Umbilical cord (tissue), 2 donors: ENCODE measurements around the gene PRND. TPM values are rescaled to one million over a fixed set of nuclear protein-coding genes. Genes with fewer than 3 reads are reported as not detected.
"Not testable (repeated sequence)": the region's sequence is repeated elsewhere in the genome, so short reads cannot be mapped to it uniquely, and the experiment has no call there.

Source experiments
- DNase-seq: peaks from one replicate; pipeline ENCODE4 v3.0.0-alpha.2; 2015; ENCODE audit warnings: low spot score
- total RNA-seq: library from RNA; depleted of rRNA; stranded (reverse); fragments of >200 nt; gene quantifications from one replicate; pipeline ENCODE4 v1.2.3, GENCODE V29; 2014; ENCODE audit warnings: low replicate concordance; ENCODE audit not compliant: insufficient read depth

The PRND gene
- total RNA-seq, 1 donor from 2014 or later, result 4.3 TPM

- no peak for DNase-seq
Observed at GRCh38 chr20:4737857-4738627, 16.3 kb downstream of the PRND start.

GRCh38 chr20:4740774-4741431 is 19.2 kb downstream of the PRND start:
- DNase-seq, result no peak

DNA sequence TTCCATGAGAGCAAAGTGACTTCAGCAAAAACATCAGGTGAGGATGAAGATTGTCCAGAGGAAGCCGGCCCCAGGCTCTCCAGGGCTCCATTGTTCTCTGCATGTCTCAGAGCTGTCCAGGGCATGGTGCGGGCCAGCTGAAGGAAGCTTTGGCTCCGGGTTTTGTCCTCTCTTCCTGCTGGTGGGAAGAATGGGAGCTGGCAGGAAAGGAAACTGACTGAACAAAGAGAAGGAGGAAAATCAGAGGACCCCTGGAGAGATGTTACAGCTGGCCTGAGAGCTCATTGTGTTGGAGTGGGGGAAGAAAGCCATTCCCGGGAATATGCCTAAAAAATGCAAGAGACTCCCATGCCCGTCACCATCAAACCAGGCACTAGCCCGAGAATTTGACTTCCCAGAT is 27.1 kb downstream of the PRND start:
- no peak for DNase-seq

- DNase-seq, result no peak
Observed at GRCh38 chr20:4749326-4749725, 27.6 kb downstream of the PRND start.

- no peak for DNase-seq
Observed at GRCh38 chr20:4750381-4750780, 28.7 kb downstream of the PRND start.

DNA sequence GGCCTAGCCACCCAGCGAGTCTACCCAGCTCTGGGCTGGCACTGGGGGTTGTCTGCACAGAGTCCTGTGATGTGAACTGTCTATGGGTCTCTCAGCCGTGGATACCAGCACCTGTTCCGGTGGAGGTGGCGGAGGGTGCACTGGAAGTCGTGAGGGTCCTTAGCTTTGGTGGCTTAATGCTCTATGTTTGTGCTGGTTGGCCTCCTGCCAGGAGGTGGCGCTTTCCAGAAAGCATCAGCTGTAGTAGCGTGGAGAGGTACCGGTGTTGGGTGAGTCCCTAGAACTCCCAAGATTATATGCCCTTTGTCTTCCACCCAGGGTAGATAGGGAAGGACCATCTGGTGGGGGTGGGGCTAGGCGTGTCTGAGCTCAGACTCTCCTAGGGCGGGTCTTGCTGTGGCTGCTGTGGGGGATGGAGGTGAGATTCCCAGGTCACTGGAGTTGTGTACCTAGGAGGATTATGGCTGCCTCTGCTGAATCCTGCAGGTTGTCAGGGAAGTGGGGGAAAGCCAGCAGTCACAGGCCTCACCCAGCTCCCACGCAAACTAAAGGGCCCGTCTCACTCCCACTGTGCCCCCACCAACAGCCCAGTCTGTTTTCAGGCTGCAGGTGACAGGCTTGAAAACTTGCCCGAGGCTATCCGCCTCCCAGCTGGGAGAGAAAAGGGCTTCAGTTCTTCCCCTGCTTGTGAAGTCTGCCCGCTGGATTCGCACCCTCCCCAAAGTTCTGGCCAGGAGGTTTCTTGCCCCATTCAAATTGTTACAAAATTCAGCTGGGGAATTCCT is 37.6 kb downstream of the PRND start:
- DNase-seq, result not testable (repeated sequence)

- no peak for DNase-seq
Observed at GRCh38 chr20:4763261-4763660, 41.6 kb downstream of the PRND start.

GRCh38 chr20:4763723-4764510 is 42.2 kb downstream of the PRND start:
- DNase-seq, result peak; percentile 9

GRCh38 chr20:4764805-4765204 is 43.1 kb downstream of the PRND start:
- no peak for DNase-seq

GRCh38 chr20:4765681-4766080 is 44.0 kb downstream of the PRND start:
- DNase-seq, result no peak

GRCh38 chr20:4766631-4767030 is 44.9 kb downstream of the PRND start:
- DNase-seq, result peak; percentile 29

DNA sequence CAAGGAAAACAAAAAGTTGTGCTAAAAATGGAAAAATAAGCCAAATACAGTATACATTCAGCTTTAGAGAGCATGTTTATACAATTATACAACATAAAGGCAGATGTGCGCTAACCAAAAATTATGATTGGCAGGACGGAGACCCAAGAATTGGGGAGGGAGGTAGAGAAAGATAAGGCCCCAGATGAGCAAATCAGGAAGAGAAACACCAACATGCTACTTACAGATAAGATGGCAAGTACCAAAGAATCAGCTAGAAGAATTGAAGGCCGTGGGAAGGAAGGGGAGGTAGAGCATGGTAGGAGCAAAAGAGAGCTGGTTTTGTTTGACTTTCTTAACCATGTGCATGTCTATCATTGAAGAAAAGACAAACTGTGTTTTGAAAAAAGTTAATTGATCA is 45.4 kb downstream of the PRND start:
- no peak for DNase-seq

DNA sequence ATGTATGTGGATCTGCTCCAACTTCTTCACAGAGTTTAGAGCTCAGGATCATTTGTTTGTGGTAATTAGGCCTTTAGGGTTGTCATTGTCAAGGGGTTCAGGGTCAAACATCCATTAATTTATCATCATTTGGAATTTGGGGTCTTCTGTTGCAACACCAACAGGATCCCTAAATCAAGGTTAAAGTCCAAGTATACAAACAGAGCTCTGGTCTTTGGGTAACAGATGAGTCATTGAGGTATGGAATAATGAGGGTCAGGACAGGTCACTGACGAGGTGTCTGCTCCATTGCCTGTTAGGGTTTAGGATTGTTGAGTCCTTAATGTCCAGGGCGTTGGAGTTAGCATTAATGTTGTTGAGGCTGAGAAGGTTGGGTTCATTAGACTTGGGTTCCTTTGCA is 47.6 kb downstream of the PRND start:
- DNase-seq, result no peak

GRCh38 chr20:4770026-4770425 is 48.3 kb downstream of the PRND start:
- no peak for DNase-seq

DNA sequence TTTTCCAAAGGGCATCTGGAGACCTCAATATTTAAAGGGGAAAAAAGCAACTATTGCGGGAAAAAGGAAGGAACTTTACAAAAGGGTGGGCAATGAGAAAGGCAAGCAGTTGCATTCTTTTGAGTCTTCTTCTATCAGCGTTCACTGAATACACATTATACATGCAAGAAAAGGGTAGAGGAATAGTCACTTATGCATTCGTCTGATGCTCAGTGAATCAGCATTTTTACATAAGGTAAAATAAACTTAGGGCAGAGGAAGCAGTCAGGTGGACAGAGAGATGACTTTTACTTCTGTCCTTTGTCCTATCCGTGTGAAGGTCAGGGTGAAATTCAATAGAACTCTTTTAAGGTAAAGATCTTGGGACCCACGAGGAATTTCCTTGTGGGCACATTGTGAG is 49.3 kb downstream of the PRND start:
- DNase-seq, result no peak

- no peak for DNase-seq
Observed at GRCh38 chr20:4772132-4772531, 50.4 kb downstream of the PRND start.

- DNase-seq, result not testable (repeated sequence)
Observed at GRCh38 chr20:4773014-4773413, 51.3 kb downstream of the PRND start.

DNA sequence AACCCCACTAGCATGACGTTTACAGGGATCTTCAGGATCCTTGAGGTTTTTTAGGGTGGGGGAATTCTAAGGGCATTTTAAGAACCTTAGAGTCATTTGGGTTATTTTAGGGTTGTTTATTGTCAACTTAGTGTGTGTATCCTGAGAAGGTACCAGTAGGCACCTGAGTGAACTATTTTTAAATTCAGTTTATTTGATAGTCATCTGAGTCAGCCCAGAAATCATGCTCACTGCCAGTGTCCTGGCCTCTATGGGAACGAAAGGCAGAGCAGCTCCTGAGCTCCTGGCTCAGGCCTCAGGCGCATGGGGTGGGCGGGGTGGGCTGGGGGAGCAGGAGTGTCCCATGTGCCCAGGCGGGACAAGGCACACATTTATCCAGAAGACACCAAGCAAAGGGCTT is 52.0 kb downstream of the PRND start:
- no peak for DNase-seq

DNA sequence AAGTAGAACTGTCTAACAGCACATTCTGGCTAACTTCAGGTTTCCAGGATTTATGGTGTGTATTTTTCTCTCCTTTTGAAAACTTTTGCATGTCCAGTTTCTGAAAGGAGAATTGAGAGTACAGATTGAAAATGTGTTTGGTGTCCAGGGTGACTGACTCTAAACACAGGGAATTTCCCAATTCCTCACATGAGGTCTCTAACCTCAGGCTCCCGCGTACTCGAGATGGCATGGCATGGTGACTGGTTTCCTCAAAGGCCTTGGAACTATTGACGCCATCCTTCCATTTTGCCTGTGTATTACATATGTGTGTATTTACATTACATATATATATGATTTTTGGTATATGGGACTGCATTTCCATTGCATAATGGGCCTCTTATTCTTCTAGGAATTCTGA is 52.5 kb downstream of the PRND start:
- DNase-seq, result no peak

DNA sequence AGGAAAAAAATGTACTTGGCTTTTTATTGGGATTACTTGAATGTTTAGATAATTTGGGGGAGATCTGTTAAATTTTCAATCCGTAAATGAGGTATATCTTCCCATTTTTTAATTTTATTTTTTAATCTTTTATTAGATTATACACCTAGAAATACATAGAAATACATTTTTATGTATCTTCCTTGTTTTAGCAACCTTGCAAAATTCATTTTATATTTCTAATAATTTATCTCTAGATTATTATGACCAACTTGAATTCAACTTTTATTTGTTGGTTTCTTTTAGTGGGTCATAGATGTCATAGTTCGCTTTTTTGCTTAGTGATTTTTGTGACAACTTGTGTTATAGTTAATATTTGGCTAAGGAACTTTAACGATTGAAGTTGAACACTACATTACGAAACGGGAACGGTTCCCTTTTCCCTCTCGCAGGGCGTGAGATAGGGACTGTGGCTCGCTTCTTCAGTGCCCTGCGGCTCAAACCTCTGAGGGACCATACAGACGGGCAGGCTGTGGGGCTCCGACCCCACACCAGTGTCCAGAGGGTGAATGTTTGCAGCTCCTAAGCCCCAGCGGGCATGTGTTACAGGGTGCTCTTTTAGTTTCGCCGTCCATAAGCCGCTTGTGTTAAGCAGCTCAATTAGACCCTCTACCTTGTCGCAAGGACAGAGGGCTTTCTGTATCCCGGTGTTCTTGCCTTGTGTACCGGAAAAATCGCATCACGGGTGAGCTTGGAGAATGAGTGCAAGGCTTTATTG is 53.8 kb downstream of the PRND start:
- no peak for DNase-seq

- no peak for DNase-seq
Observed at GRCh38 chr20:4776079-4776630, 54.4 kb downstream of the PRND start.
